ENCODE data around the gene NOC2L.

NOC2L gene

GRCh38 chr1:975365-975764, 16.3 kb upstream of the NOC2L start:
- Histone ChIP-seq H3K4me2 (ENCODE audit: low read depth, low read length) (no peak overlapping the region), H3K9ac (ENCODE audit: low read length) (no peak overlapping the region)
- no peak for DNase-seq

GRCh38 chr1:974687-975328, 15.8 kb upstream of the NOC2L start:
- Histone ChIP-seq H3K9ac (ENCODE audit: low read length) (no peak overlapping the region), H3K27ac (ENCODE audit: low read length) (no peak overlapping the region), H3K9me3 (replicated peaks; ENCODE audit: insufficient read depth, low read length) (no peaks in the 10 kb centered on the region), H3K36me3 (replicated peaks; ENCODE audit: insufficient read depth, low read length) (no peaks in the 10 kb centered on the region), H3K79me2 (ENCODE audit: low read length) (no peaks in the 10 kb centered on the region), H3K4me1 (ENCODE audit: low read length) (no peaks in the 10 kb centered on the region), H3K27me3 (replicated peaks; ENCODE audit: insufficient read depth, low read length) (peaks cover 32% of the 10 kb centered on the region), H3K4me2 (ENCODE audit: low read depth, low read length) (no peak overlapping the region), H3K9me2 (replicated peaks; ENCODE audit: insufficient read depth, low read length) (no peaks in the 10 kb centered on the region), H3K4me3 (ENCODE audit: low read length) (no peak overlapping the region), H4K20me1 (ENCODE audit: insufficient read depth, low read length) (no peaks in the 10 kb centered on the region), H2AFZ (ENCODE audit: low read length) (no peak overlapping the region), H3F3A (ENCODE audit: insufficient read depth, low read length) (no peaks in the 10 kb centered on the region)
- no peak for DNase-seq
- TF ChIP-seq EZH2 (optimal IDR thresholded peaks at IDR 0.05; ENCODE audit: low read depth, low read length) = no peak

More at GRCh38 chr1:975365-975764, 16.3 kb upstream of the NOC2L start:
- no peak overlapping the region for H3K27ac ChIP-seq (ENCODE audit: low read length)
- no peaks in the 10 kb centered on the region for H3K36me3 ChIP-seq (replicated peaks; ENCODE audit: insufficient read depth, low read length)
- H3K27me3 ChIP-seq (replicated peaks; ENCODE audit: insufficient read depth, low read length) = peaks cover 37% of the 10 kb centered on the region
- H3K4me3 ChIP-seq (ENCODE audit: low read length) = no peak overlapping the region
- H3K79me2 ChIP-seq (ENCODE audit: low read length) = no peaks in the 10 kb centered on the region
- no peaks in the 10 kb centered on the region for H3K4me1 ChIP-seq (ENCODE audit: low read length)
- H3K9me3 ChIP-seq (replicated peaks; ENCODE audit: insufficient read depth, low read length) = no peaks in the 10 kb centered on the region
- no peaks in the 10 kb centered on the region for H4K20me1 ChIP-seq (ENCODE audit: insufficient read depth, low read length)
- TF ChIP-seq EZH2phosphoT487 (IDR thresholded peaks at IDR 0.05; ENCODE audit: low read length) = no peak
- TF ChIP-seq CTCF (IDR thresholded peaks at IDR 0.05; ENCODE audit: low read length) = no peak
- TF ChIP-seq EZH2 (optimal IDR thresholded peaks at IDR 0.05; ENCODE audit: low read depth, low read length) = no peak
- H3F3A ChIP-seq (ENCODE audit: insufficient read depth, low read length) = no peaks in the 10 kb centered on the region
- no peaks in the 10 kb centered on the region for H3K9me2 ChIP-seq (replicated peaks; ENCODE audit: insufficient read depth, low read length)
- H2AFZ ChIP-seq (ENCODE audit: low read length) = no peak overlapping the region

- TF ChIP-seq CTCF (IDR thresholded peaks at IDR 0.05; ENCODE audit: low read length) = no peak
- no peaks in the 10 kb centered on the region for H3K79me2 ChIP-seq (ENCODE audit: low read length)
- H3K9me3 ChIP-seq (replicated peaks; ENCODE audit: insufficient read depth, low read length) = no peaks in the 10 kb centered on the region
- H3K4me1 ChIP-seq (ENCODE audit: low read length) = no peaks in the 10 kb centered on the region
- peaks cover 26% of the 10 kb centered on the region for H3K27me3 ChIP-seq (replicated peaks; ENCODE audit: insufficient read depth, low read length)
- no peak for DNase-seq
- no peaks in the 10 kb centered on the region for H3F3A ChIP-seq (ENCODE audit: insufficient read depth, low read length)
- H3K36me3 ChIP-seq (replicated peaks; ENCODE audit: insufficient read depth, low read length) = no peaks in the 10 kb centered on the region
- no peak overlapping the region for H3K4me2 ChIP-seq (ENCODE audit: low read depth, low read length)
- no peak overlapping the region for H3K27ac ChIP-seq (ENCODE audit: low read length)
- H3K4me3 ChIP-seq (ENCODE audit: low read length) = no peak overlapping the region
- H3K9me2 ChIP-seq (replicated peaks; ENCODE audit: insufficient read depth, low read length) = no peaks in the 10 kb centered on the region
- no peak overlapping the region for H3K9ac ChIP-seq (ENCODE audit: low read length)
- no peak overlapping the region for H2AFZ ChIP-seq (ENCODE audit: low read length)
- H4K20me1 ChIP-seq (ENCODE audit: insufficient read depth, low read length) = no peaks in the 10 kb centered on the region
These were observed 15.2 kb upstream of the NOC2L start for GRCh38 chr1:974293-974640.

GRCh38 chr1:973459-974292, 14.6 kb upstream of the NOC2L start:
- no peak overlapping the region for H3K4me2 ChIP-seq (ENCODE audit: low read depth, low read length)
- TF ChIP-seq EZH2 (optimal IDR thresholded peaks at IDR 0.05; ENCODE audit: low read depth, low read length) (no peak), EZH2phosphoT487 (IDR thresholded peaks at IDR 0.05; ENCODE audit: low read length) (no peak), CTCF (IDR thresholded peaks at IDR 0.05; ENCODE audit: low read length) (no peak)

More at GRCh38 chr1:973459-974292, 14.6 kb upstream of the NOC2L start:
- no peak overlapping the region for H3K27ac ChIP-seq (ENCODE audit: low read length)
- no peaks in the 10 kb centered on the region for H3K79me2 ChIP-seq (ENCODE audit: low read length)
- H3K27me3 ChIP-seq (replicated peaks; ENCODE audit: insufficient read depth, low read length) = peaks cover 20% of the 10 kb centered on the region
- no peaks in the 10 kb centered on the region for H3K4me1 ChIP-seq (ENCODE audit: low read length)
- H3K4me3 ChIP-seq (ENCODE audit: low read length) = no peak overlapping the region
- H2AFZ ChIP-seq (ENCODE audit: low read length) = no peak overlapping the region
- no peak overlapping the region for H3K9ac ChIP-seq (ENCODE audit: low read length)
- H3K9me3 ChIP-seq (replicated peaks; ENCODE audit: insufficient read depth, low read length) = no peaks in the 10 kb centered on the region
- H3K9me2 ChIP-seq (replicated peaks; ENCODE audit: insufficient read depth, low read length) = no peaks in the 10 kb centered on the region
- H4K20me1 ChIP-seq (ENCODE audit: insufficient read depth, low read length) = no peaks in the 10 kb centered on the region
- DNase-seq = no peak
- H3F3A ChIP-seq (ENCODE audit: insufficient read depth, low read length) = no peaks in the 10 kb centered on the region
- H3K36me3 ChIP-seq (replicated peaks; ENCODE audit: insufficient read depth, low read length) = no peaks in the 10 kb centered on the region
